ENCODE data around the gene NAP1L1.

DNA sequence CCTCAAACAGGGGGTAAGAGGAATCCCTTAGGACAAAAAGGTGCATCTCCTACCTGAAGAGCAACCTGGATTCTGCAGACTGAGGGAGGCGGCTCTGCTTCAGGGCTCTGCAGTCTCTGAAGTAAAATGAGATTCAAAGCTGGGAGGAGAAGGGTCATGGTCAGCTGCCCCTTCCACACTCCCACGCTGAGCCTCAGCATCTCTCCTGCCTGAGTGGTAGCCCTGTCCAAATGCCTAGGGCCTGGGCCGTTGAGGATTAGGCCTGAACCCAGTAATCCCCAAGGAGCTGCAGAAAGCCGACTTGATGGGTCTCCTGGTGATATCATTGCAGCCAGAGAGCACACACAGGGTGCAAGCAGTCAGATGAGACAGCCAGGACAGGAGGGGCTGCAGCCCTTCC is 71.8 kb downstream of the NAP1L1 start:
- TF ChIP-seq EZH2 (IDR thresholded peaks at IDR 0.05; ENCODE audit: low read depth, unreplicated experiment) (no peak), CTCF (conservative IDR thresholded peaks at IDR 0.05; ENCODE audit: low read depth in 2 of 2) (no peak)
